K562 (cell line): Measurements from ENCODE around the gene RFX3. TPM values are rescaled to one million over a fixed set of nuclear protein-coding genes. Genes with fewer than 3 reads are reported as not detected.

Experiments
- ATAC-seq: fragments of 200-7000 bp; cut with Tn5 transposase; 3 replicates; pipeline ENCODE4 v1.9.1; 2020; ENCODE audit warnings: moderate library complexity
- BruUV-seq: library from RNA; stranded (reverse); fragments of 400-500 nt; replicated peaks from 2 replicates; lab custom pipeline; 2021; lab: Mats Ljungman, UMichigan
- CTCF ChIA-PET: fragments of 300-600 bp; formaldehyde crosslinking; extraction: SDS; loops from one replicate; lab custom pipeline; 2021; ENCODE audit warnings: low intra/inter-chr PET ratio; lab: Yijun Ruan, JAX
- POLR2A ChIA-PET: fragments of 300-600, 350-650 bp; sonication (Branson Sonifier 250); formaldehyde crosslinking; extraction: SDS; loops from one replicate; lab custom pipeline; 2021; ENCODE audit warnings: antibody characterized with exemption, inconsistent platforms; lab: Yijun Ruan, JAX
- DNase-seq, 4 experiments: peaks; one replicate each; pipeline versions ENCODE4 v3.0.0 to v3.0.0-alpha.2; 2011 to 2018; ENCODE audit warnings: low spot score in 3 of 4, mixed read lengths in 3 of 4; ENCODE audit errors: extremely low read depth in 1 of 4
- FAIRE-seq: peaks from 2 replicates; lab custom pipeline; 2011; peaks lifted over from hg19 to GRCh38; lab: Jason Lieb, UNC
- H2AFZ ChIP-seq: 2 replicates; pipeline ENCODE4 v1.6.0; 2011; ENCODE audit warnings: low read depth, low read length, control low read depth, inconsistent platforms
- H3K27ac ChIP-seq: fragments of 200-600 bp; 3 replicates; pipeline ENCODE4 v1.8.0; 2011; ENCODE audit warnings: low read depth, mild to moderate bottlenecking, control low read depth, inconsistent platforms, low read length, moderate library complexity, mixed read lengths; ENCODE audit errors: extremely low read depth
- H3K27me3 ChIP-seq, 2 experiments: fragments of 300-600 bp in 1 of 2; 2 replicates in 1 of 2; 3 replicates in 1 of 2; pipeline versions ENCODE4 v1.6.0 to v1.8.0; 2011; ENCODE audit warnings: inconsistent platforms in 2 of 2, low read length in 2 of 2, mild to moderate bottlenecking in 1 of 2, mixed read lengths in 1 of 2, moderate library complexity in 1 of 2; ENCODE audit not compliant: control insufficient read depth in 2 of 2, insufficient read depth in 2 of 2
- H3K36me3 ChIP-seq: fragments of 300-600 bp; 3 replicates; pipeline ENCODE4 v1.8.0; 2011; ENCODE audit warnings: mild to moderate bottlenecking, low read length, inconsistent platforms; ENCODE audit not compliant: control insufficient read depth, insufficient read depth
- H3K4me1 ChIP-seq, 2 experiments: fragments of 200-600 bp in 1 of 2; replicated peaks in 1 of 2; 2 replicates in 1 of 2; 3 replicates in 1 of 2; pipeline versions ENCODE4 v1.5.1 to v1.8.0; 2011; ENCODE audit warnings: inconsistent platforms in 2 of 2, low read length in 2 of 2, mild to moderate bottlenecking in 1 of 2, mixed read lengths in 1 of 2, moderate library complexity in 1 of 2; ENCODE audit not compliant: control insufficient read depth in 2 of 2, insufficient read depth in 2 of 2
- H3K4me2 ChIP-seq: 2 replicates; pipeline ENCODE4 v1.6.1; 2011; ENCODE audit warnings: low read length, control low read depth, inconsistent platforms, mixed read lengths; ENCODE audit not compliant: insufficient read depth
- H3K4me3 ChIP-seq: fragments of 200-600 bp; sonication (generic), shearing (Covaris generic); 2 replicates; pipeline ENCODE4 v1.5.1; 2016; ENCODE audit warnings: control low read depth, inconsistent platforms
- H3K79me2 ChIP-seq: fragments of 200-600 bp; 3 replicates; pipeline ENCODE4 v1.8.0; 2011; ENCODE audit warnings: low read length, inconsistent platforms; ENCODE audit not compliant: control insufficient read depth, insufficient read depth
- H3K9ac ChIP-seq, 2 experiments: 2 replicates each; pipeline versions ENCODE4 v1.6.0 to v1.6.1; 2011; ENCODE audit warnings: low read depth in 2 of 2, low read length in 2 of 2, control low read depth in 1 of 2, inconsistent platforms in 1 of 2, mild to moderate bottlenecking in 1 of 2, mixed read lengths in 1 of 2; ENCODE audit not compliant: insufficient read depth in 1 of 2
- H3K9me1 ChIP-seq: one replicate; pipeline ENCODE4 v1.6.0; 2011; ENCODE audit warnings: inconsistent platforms, mild to moderate bottlenecking, low read length, moderate library complexity; ENCODE audit not compliant: control insufficient read depth, insufficient read depth
- H3K9me3 ChIP-seq: replicated peaks from 2 replicates; pipeline ENCODE4 v1.5.1; 2011; ENCODE audit warnings: low read depth, low read length, inconsistent platforms; ENCODE audit not compliant: control insufficient read depth, insufficient read depth
- H4K20me1 ChIP-seq: replicated peaks from 2 replicates; pipeline ENCODE4 v1.6.1; 2011; ENCODE audit warnings: low read length, inconsistent platforms, mixed read lengths; ENCODE audit not compliant: control insufficient read depth, insufficient read depth
- ARHGAP35 ChIP-seq: fragments of 450-650 bp; IDR thresholded peaks from 2 replicates; pipeline ENCODE4 v1.6.1; 2018; ENCODE audit not compliant: partially characterized antibody
- ARID2 ChIP-seq: fragments of 450-650 bp; IDR thresholded peaks from 2 replicates; pipeline ENCODE4 v1.6.1; 2017; ENCODE audit warnings: antibody characterized with exemption, mild to moderate bottlenecking
- BRF1 ChIP-seq: IDR thresholded peaks from 3 replicates; pipeline ENCODE4 v1.6.1; 2011; ENCODE audit warnings: borderline replicate concordance, mild to moderate bottlenecking; ENCODE audit not compliant: insufficient read length; ENCODE audit errors: extremely low read depth
- CEBPB ChIP-seq: fragments of 450-650 bp; IDR thresholded peaks from 2 replicates; pipeline ENCODE4 v1.6.1; 2016; ENCODE audit warnings: missing genetic modification characterization, missing compliant biosample characterization
- CREB1 ChIP-seq, 2 experiments: sonication (generic) in 1 of 2; formaldehyde crosslinking in 1 of 2; IDR thresholded peaks; 2 replicates each; pipeline versions ENCODE4 v1.6.1 to v1.8.0; 2012 to 2022; ENCODE audit warnings: inconsistent platforms in 1 of 2, mild to moderate bottlenecking in 1 of 2, missing genetic modification reagents in 1 of 2, moderate library complexity in 1 of 2
- CREB3L1 ChIP-seq: fragments of 450-650 bp; IDR thresholded peaks from 2 replicates; pipeline ENCODE4 v1.6.1; 2014; ENCODE audit warnings: low read depth, mild to moderate bottlenecking, moderate library complexity, borderline replicate concordance
- GABPA ChIP-seq: fragments of 200-800 bp; sonication (Bioruptor generic); conservative IDR thresholded peaks from 2 replicates; pipeline ENCODE4 v1.6.1; 2016; ENCODE audit warnings: low read depth, missing genetic modification characterization, missing compliant biosample characterization
- KLF1 ChIP-seq: fragments of 450-650 bp; IDR thresholded peaks from 2 replicates; pipeline ENCODE4 v1.6.1; 2016; ENCODE audit warnings: missing genetic modification characterization, missing compliant biosample characterization
- MCM5 ChIP-seq: fragments of 450-650 bp; IDR thresholded peaks from 2 replicates; pipeline ENCODE4 v1.6.1; 2016; ENCODE audit warnings: low read depth
- RCOR1 ChIP-seq, 2 experiments: IDR thresholded peaks; 2 replicates each; pipeline ENCODE4 v1.6.1; 2012; ENCODE audit warnings: low read depth in 2 of 2, low read length in 2 of 2, borderline replicate concordance in 1 of 2, improper control_type of control experiment in 1 of 2
- SMAD2 ChIP-seq: fragments of 150-350 bp; IDR thresholded peaks from 2 replicates; pipeline ENCODE4 v1.6.1; 2014; ENCODE audit warnings: low read depth, mild to moderate bottlenecking, low read length
- TCF15 ChIP-seq: fragments of 250-450 bp; sonication (Bioruptor Pico); IDR thresholded peaks from 2 replicates; pipeline ENCODE4 v1.8.0; 2022; ENCODE audit warnings: moderate library complexity, mild to moderate bottlenecking, inconsistent platforms
- ZFP1 ChIP-seq: fragments of 450-650 bp; formaldehyde crosslinking; IDR thresholded peaks from 2 replicates; pipeline ENCODE4 v1.4.0; 2020; ENCODE audit warnings: mild to moderate bottlenecking, mixed read lengths
- ZNF140 ChIP-seq: fragments of 250-450 bp; sonication (Bioruptor Pico); IDR thresholded peaks from 2 replicates; pipeline ENCODE4 v1.8.0; 2021; ENCODE audit warnings: moderate library complexity, mild to moderate bottlenecking, inconsistent platforms
- ZNF609 ChIP-seq: sonication (generic); formaldehyde crosslinking; IDR thresholded peaks from 2 replicates; pipeline ENCODE4 v1.8.1; 2023; ENCODE audit warnings: missing genetic modification reagents, mild to moderate bottlenecking, borderline replicate concordance
- ZNF699 ChIP-seq: fragments of 250-450 bp; sonication (Bioruptor Pico); IDR thresholded peaks from 2 replicates; pipeline ENCODE4 v1.8.0; 2021; ENCODE audit warnings: mild to moderate bottlenecking, moderate library complexity; ENCODE audit not compliant: insufficient replicate concordance
- ZNF79 ChIP-seq: fragments of 250-450 bp; sonication (Bioruptor Pico); IDR thresholded peaks from 2 replicates; pipeline ENCODE4 v1.4.0; 2020; ENCODE audit warnings: low read depth, mild to moderate bottlenecking, moderate library complexity
- WGBS: fragments of 100-300 bp; shearing (Covaris generic); methylation state at CpG from one replicate; pipeline ENCODE4 v1.1.6; 2016; ENCODE audit warnings: low coverage, mixed read lengths; ENCODE audit not compliant: insufficient coverage; ENCODE audit errors: missing lambda C conversion rate; 5-methylcytosine and 5-hydroxymethylcytosine counted together
- in situ Hi-C: fragments of 300-500 bp; cut with MboI; formaldehyde crosslinking; loops from 4 replicates; pipeline ENCODE4 v1.15.0; 2018; ENCODE audit warnings: inconsistent platforms, mixed read lengths
- intact Hi-C: fragments of 100-400 bp; cut with micrococcal nuclease; formaldehyde crosslinking; loops from 2 replicates; pipeline ENCODE4 v1.14.2; 2022
- polyA plus RNA-seq, 8 experiments: library from polyadenylated mRNA; depleted of rRNA in 4 of 8; stranded (reverse) in 5 of 8; unstranded in 3 of 8; fragments of >200 nt; fragmentation: Nextera tagmentation in 2 of 8; fragmentation: Illumina TruSeq in 1 of 8; extraction: Ambion mirVana in 2 of 8; extraction: Trizol in 1 of 8; gene quantifications; 2 replicates each; pipeline versions ENCODE4 v1.2.1 to v1.2.3, GENCODE V29; 2011 to 2014; ENCODE audit warnings: inconsistent platforms in 1 of 8, missing spikeins in 1 of 8
- total RNA-seq, 7 experiments: library from RNA; depleted of rRNA in 6 of 7; stranded (reverse); fragments of >200 nt in 6 of 7; fragmentation: Illumina TruSeq in 2 of 7; extraction: Trizol in 2 of 7; gene quantifications; 2 replicates each; pipeline versions ENCODE4 v1.2.1 to v1.2.3, GENCODE V29; 2011 to 2021; ENCODE audit warnings: low replicate concordance in 1 of 7

The RFX3 gene
- total and polyA plus RNA-seq, 9 of the 15 experiments (the other 6 are each of a cell fraction or from before 2014, with no cell fraction given) = 0.86 to 4.9 (median 2.0) TPM

GRCh38 chr9:3342159-3342777, 183.5 kb downstream of the RFX3 start:
- Histone ChIP-seq H3K9me1 (no peaks in the 10 kb centered on the region), H4K20me1 (no peaks in the 10 kb centered on the region), H3K4me1 (no peaks in the 10 kb centered on the region), H3K79me2 (no peaks in the 10 kb centered on the region), H3K9ac (no peak overlapping the region), H2AFZ (no peak overlapping the region), H3K36me3 (no peaks in the 10 kb centered on the region), H3K4me3 (no peak overlapping the region)
- FAIRE-seq = no peak
- in situ Hi-C loops = no loop called here
- TF ChIP-seq ARID2 (no peak), ZNF699 (no peak), CREB1 (IDR thresholded peaks at IDR 0.05) (no peak), CREB1 (CRISPR knock-in tag; IDR thresholded peaks at IDR 0.05) (no peak), SMAD2 (no peak), ZNF140 (CRISPR knock-in tag) (no peak), GABPA (no peak), ZFP1 (CRISPR knock-in tag) (no peak), TCF15 (CRISPR knock-in tag) (no peak), CREB3L1 (no peak), BRF1 (no peak), CEBPB (tag) (no peak), ARHGAP35 (no peak), RCOR1 (IDR thresholded peaks at IDR 0.05; ENCODE audit: borderline replicate concordance in 1 of 2, low read depth in 2 of 2, low read length in 2 of 2) (no peak), ZNF79 (no peak), MCM5 (no peak), ZNF609 (CRISPR knock-in tag) (no peak), KLF1 (no peak)
- TF ChIP-seq, all 486 proteins: peak for 0
- Histone ChIP-seq H3K9me3 (no peaks in the 10 kb centered on the region), H3K27me3 (no peaks in the 10 kb centered on the region), H3K4me2 (no peak overlapping the region), H3K27ac (no peak overlapping the region)
- ATAC-seq (no peak), DNase-seq (no peak)
- ChIA-PET CTCF (no interaction called here), POLR2A (no interaction called here)
- intact Hi-C loops = no loop called here
- WGBS = 14% methylated on average over 2 of the region's 2 CpGs
- BruUV-seq = no TSS peak
